Brain microvascular endothelial cell (primary cell): ENCODE results near the gene HOOK2.

Source experiments
- DNase-seq: peaks from one replicate; pipeline ENCODE4 v3.0.0-alpha.2; 2020
- H3K27ac ChIP-seq: fragments of 250-450 bp; sonication (Bioruptor Pico); 2 replicates; pipeline ENCODE4 v1.5.1; 2020; ENCODE audit warnings: mild to moderate bottlenecking, moderate library complexity
- H3K27me3 ChIP-seq: fragments of 250-450 bp; sonication (Bioruptor Pico); replicated peaks from 2 replicates; pipeline ENCODE4 v1.5.1; 2020; ENCODE audit warnings: mild to moderate bottlenecking
- H3K36me3 ChIP-seq: fragments of 250-450 bp; sonication (Bioruptor Pico); replicated peaks from 2 replicates; pipeline ENCODE4 v1.5.1; 2020; ENCODE audit warnings: mild to moderate bottlenecking
- H3K4me3 ChIP-seq: 2 replicates; pipeline ENCODE4 v1.5.1; 2011; ENCODE audit warnings: low read depth, mild to moderate bottlenecking, control low read depth, low read length, moderate library complexity
- CTCF ChIP-seq: IDR thresholded peaks from 2 replicates; pipeline ENCODE4 v1.5.1; 2011; ENCODE audit warnings: low read depth, mild to moderate bottlenecking, moderate library complexity, low read length, control low read depth, inconsistent platforms; ENCODE audit errors: missing control alignments
- in situ Hi-C: cut with HindIII; loops from 2 replicates; pipeline ENCODE4 v1.10.0; 2017; ENCODE audit warnings: low sequenced_read_pairs, low pct_ligation_motif_present

The HOOK2 gene

GRCh38 chr19:12804051-12804450 lies 28.7 kb upstream of the HOOK2 start:
- no peaks in the 10 kb centered on the region for H3K27me3 ChIP-seq
- no peak for DNase-seq
- H3K4me3 ChIP-seq: no peak overlapping the region
- H3K36me3 ChIP-seq: peaks cover 11% of the 10 kb centered on the region
- in situ Hi-C loops: no loop called here
- no peak overlapping the region for H3K27ac ChIP-seq
- TF ChIP-seq CTCF: no peak

GRCh38 chr19:12802267-12803106 lies 27.1 kb upstream of the HOOK2 start:
- Histone ChIP-seq H3K27ac (no peak overlapping the region), H3K4me3 (peak overlapping the region; percentile 88), H3K27me3 (no peaks in the 10 kb centered on the region), H3K36me3 (peaks cover 15% of the 10 kb centered on the region)
- TF ChIP-seq CTCF: peak; percentile 35
- no peak for DNase-seq
- in situ Hi-C loops: no loop called here

- no peak for DNase-seq
- TF ChIP-seq CTCF: peak; percentile 1
- Histone ChIP-seq H3K4me3 (peak within 1 kb of the TSS; percentile 88), H3K36me3 (peaks cover 15% of the 10 kb centered on the region), H3K27me3 (no peaks in the 10 kb centered on the region), H3K27ac (no peak within 1 kb of the TSS)
- in situ Hi-C loops: no loop called here
Measured at GRCh38 chr19:12801466-12802266, 26.3 kb upstream of the HOOK2 start, which contains the start of the genes PRDX2 and THSD8. Gene PRDX2, minus strand, starts transcription at chr19:12801800. Its CDS starts 539 bp downstream, at chr19:12801261. Gene THSD8, plus strand, starts transcription at chr19:12802069. Its CDS starts 3 bp downstream, at chr19:12802072.

GRCh38 chr19:12800923-12801465 lies 25.6 kb upstream of the HOOK2 start:
- Histone ChIP-seq H3K27me3 (no peaks in the 10 kb centered on the region), H3K4me3 (peak overlapping the region; percentile 88), H3K36me3 (peaks cover 15% of the 10 kb centered on the region), H3K27ac (no peak overlapping the region)
- no peak for TF ChIP-seq CTCF
- in situ Hi-C loops: no loop called here
- no peak for DNase-seq

GRCh38 chr19:12800466-12800770 lies 25.1 kb upstream of the HOOK2 start:
- Histone ChIP-seq H3K36me3 (peaks cover 15% of the 10 kb centered on the region), H3K27ac (no peak overlapping the region), H3K4me3 (peak overlapping the region; percentile 88), H3K27me3 (no peaks in the 10 kb centered on the region)
- in situ Hi-C loops: no loop called here
- no peak for DNase-seq
- no peak for TF ChIP-seq CTCF
